NCI-H2227 (cell line): ENCODE measurements around the gene NUP37.
"Not testable (repeated sequence)": the region's sequence is repeated elsewhere in the genome, so short reads cannot be mapped to it uniquely, and the experiment has no call there.

Experiments used
- DNase-seq: peaks from one replicate; lab custom pipeline; 2025; ENCODE audit not compliant: unreplicated experiment; lab: John Stamatoyannopoulos, UW

NUP37 gene

GRCh38 chr12:102093319-102093718 is 26.6 kb downstream of the NUP37 start:
- DNase-seq = no peak

- not testable (repeated sequence) for DNase-seq
Observed at GRCh38 chr12:102089228-102089835, 30.6 kb downstream of the NUP37 start.

- no peak for DNase-seq
Observed at GRCh38 chr12:102080842-102081241, 39.1 kb downstream of the NUP37 start.

- DNase-seq = not testable (repeated sequence)
Observed at GRCh38 chr12:102072092-102072491, 47.8 kb downstream of the NUP37 start.

- no peak for DNase-seq
Observed at GRCh38 chr12:102069707-102070106, 50.2 kb downstream of the NUP37 start.

- DNase-seq = no peak
Observed at GRCh38 chr12:102067574-102068258, 52.2 kb downstream of the NUP37 start.

- no peak for DNase-seq
Observed at GRCh38 chr12:102064476-102064875, 55.4 kb downstream of the NUP37 start.

GRCh38 chr12:102063069-102063468 is 56.8 kb downstream of the NUP37 start:
- peak; percentile 92 for DNase-seq

- DNase-seq = no peak
Observed at GRCh38 chr12:102062419-102062806, 57.5 kb downstream of the NUP37 start.

- DNase-seq = peak; percentile 97
Observed at GRCh38 chr12:102061560-102062418, 58.1 kb downstream of the NUP37 start, which contains the start of gene WASHC3. WASHC3 (minus strand) TSS chr12:102061991; CDS start chr12:102061962, 29 bp downstream.

GRCh38 chr12:102061096-102061559 is 58.8 kb downstream of the NUP37 start:
- DNase-seq = no peak

- no peak for DNase-seq
Observed at GRCh38 chr12:102059343-102059742, 60.6 kb downstream of the NUP37 start.

GRCh38 chr12:102054345-102054744 is 65.6 kb downstream of the NUP37 start:
- DNase-seq = no peak

- DNase-seq = no peak
Observed at GRCh38 chr12:102053062-102053349, 66.9 kb downstream of the NUP37 start.

- DNase-seq = no peak
Observed at GRCh38 chr12:102052192-102053061, 67.5 kb downstream of the NUP37 start.

GRCh38 chr12:102051431-102051965 is 68.4 kb downstream of the NUP37 start:
- no peak for DNase-seq

- no peak for DNase-seq
Observed at GRCh38 chr12:102050660-102051430, 69.1 kb downstream of the NUP37 start.

GRCh38 chr12:102043928-102044327 is 76.0 kb downstream of the NUP37 start:
- DNase-seq = no peak

- no peak for DNase-seq
Observed at GRCh38 chr12:102033991-102034745, 85.7 kb downstream of the NUP37 start.
